Stimulated activated CD4-positive, alpha-beta T cell treated with anti-CD3 and anti-CD28 coated beads, Interleukin-4, amount 100 ng/mL, for 24 hours (primary cell): Measurements from ENCODE around the gene CRIM1.

Experiments used
- DNase-seq: peaks from one replicate; pipeline ENCODE4 v3.0.0-alpha.2; 2020

The CRIM1 gene

DNA sequence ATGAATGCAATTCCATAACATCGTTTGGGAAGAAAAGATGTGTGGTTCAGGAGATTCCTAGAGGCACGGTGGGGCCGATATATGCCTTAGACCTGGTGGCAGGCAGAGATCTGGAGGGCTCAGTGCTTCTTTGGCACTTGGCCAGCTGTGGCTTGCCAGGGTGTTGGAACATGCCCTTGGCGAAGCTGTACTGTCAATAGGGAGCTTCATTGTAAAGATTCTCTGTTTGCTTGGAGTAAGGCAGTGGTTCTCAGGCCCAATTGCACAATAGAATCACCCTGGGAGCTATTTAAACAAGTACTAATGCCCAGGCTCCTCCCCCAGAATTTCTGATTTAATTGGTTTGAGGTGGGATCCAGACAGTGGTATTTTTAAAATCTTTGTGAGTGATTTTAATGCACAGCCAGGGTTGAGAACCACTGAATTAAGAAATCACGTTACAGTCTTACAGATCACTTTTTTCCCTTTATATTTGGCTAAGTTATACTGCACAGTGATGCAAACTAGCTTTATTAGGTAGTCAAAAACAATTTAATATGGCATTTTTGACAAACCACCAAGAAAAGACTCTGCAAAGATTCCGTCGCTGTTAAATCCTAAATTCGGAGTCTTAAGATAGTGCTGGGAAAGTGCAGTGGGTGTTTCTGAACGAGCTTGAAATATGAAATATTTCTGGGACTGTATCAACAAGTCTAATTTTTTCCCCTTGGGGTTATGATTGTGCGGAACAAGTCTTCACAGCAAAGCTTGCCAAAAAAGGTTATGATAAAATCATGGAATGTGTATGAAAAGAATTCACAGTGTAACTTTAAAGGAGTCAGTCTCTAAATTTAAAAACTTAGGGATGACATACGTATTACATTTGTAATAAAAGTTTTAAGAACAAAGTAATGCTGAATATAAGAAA, 78.0 kb downstream of the CRIM1 start:
- DNase-seq: no peak

DNA sequence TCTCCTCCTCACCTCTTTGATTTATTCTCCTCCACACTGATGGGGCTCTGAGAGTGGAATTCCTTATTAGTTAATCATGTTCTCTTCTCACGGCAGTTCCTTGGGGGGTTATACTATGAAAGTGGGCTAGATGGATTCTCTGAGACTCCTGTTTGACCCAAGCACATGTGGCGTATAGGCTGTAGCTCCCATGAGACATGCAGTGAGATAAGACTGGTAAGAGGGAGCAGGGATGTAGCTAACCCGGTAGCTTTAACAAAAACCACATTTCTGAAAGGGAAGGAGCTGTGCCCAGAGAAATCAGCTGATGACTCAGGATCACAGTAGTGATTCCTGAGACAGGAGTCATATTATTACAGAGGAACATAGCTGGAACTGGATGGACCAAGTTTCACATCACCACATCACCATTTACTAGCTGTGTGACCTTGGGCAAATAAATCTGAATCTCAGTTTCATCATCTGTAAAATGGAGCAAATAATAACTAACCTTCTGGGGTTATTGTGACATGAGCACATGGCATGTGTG, 82.9 kb downstream of the CRIM1 start:
- DNase-seq: no peak

DNA sequence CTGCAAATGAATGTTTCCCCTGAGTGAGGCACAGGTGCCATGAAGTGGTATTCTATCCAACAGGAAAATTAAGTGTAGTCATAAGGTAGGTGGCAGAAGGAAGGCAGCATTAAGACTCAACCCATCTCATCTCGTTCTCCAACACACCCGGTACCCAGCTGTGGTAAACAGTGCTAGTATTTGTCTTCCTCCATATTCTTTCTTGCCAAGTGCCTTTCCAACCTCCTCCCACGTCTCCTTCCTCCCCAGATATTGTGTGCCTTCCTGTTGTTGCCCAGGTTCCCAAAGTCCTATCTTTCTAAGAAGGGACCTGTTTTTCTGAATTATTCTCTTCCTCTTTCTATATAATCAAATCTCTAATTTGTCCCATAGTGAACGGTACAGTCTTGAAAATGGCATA, 83.5 kb downstream of the CRIM1 start:
- no peak for DNase-seq

DNA sequence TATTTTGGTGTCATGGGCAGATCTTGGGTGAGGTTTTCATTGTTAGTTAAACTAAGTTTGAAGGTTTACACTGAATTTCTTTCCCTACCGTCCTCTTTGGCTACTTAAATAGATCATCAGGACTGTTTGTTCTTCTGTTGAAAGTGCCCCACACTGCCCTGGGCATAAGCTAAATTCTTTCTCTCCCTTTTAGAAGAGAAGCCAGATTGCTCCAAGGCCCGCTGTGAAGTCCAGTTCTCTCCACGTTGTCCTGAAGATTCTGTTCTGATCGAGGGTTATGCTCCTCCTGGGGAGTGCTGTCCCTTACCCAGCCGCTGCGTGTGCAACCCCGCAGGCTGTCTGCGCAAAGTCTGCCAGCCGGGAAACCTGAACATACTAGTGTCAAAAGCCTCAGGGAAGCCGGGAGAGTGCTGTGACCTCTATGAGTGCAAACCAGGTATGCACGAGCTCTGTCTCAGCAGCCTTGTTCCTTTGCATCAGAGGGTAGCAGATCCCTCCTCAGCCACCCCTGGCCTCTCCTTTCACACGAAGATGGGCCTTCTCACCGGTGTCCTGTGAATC, 85.6 kb downstream of the CRIM1 start:
- DNase-seq: no peak

DNA sequence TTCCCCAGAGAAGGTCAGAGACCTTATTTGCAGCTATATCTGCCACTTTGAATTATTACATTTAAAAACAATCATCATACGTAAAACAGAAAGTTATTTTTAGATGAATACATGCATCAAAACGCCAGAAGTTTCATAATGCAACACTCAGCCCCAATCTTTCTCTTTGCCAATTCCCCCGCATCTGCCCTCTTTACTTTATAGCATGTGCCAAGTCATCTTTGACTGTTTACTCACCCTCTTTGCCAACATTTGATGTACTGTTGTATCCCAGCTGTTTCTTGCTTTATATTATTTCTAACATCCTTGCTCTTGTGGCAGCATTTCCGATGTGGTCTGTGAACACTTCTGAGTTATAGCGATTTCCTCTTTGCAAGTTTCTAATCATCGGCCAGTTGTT, 86.2 kb downstream of the CRIM1 start:
- DNase-seq: no peak

DNA sequence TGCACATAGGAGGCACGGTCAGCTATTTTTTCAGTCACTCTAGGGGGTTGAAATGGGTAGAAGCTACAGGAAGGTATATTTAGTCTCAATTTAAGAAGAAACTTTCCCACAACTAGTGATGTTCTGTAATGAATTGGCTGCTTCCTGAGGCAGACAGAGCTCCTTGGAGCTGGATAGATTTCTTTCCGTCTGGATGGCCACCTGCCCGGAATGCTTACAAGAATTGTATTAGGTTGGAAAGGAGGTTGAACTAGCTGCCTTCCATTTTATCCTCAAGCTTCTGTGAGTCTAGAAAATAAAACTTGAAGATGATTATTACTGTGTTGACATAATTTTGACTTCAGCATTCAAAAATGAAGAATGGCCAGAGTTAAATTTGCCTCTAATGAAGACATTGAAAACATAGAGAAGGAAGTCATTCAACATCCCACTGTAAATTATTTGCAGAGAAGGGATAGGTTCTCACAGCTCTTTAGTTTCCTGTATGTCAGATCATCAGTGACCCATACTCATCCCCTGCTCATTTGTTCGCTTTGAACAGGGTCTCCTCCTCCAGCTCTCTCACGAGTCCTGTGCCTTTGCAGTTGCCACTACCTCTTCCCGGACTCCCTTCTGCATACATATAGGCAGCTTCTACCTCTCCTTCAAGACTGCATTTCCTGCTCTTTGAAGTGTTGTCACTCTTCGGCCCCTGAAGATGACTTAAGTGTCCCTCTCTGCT, 88.8 kb downstream of the CRIM1 start:
- no peak for DNase-seq

DNA sequence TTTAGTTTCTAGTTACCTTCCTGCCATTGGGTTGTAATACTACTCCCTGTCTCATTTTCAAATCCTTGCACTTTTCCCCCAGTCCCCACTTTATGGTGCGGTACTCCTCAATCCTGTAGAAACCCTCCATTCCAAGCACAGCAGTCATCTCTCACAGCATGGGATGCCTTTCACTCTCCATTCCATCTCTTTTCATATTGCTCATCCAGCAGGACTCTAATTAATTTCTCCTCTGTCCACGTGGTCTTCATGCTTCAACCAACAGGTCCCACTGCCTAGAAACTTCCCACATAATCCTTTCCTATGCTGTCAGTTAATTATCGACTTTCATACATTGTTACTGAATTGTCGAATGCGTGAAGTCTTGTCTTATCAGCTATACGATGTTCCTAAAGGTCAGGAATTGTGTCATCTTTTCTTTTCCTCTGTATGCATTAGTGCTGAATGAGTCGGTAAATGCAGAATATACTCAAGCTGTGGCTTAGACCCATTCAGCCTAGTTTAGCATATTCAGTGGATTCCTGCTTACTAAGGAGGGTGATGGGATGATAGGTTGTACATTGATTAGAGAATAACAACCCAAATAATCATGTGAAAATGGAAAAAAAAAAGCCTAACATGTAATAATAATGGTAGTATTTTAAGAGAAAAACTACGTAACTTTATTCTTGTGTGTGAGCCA, 89.7 kb downstream of the CRIM1 start:
- DNase-seq: no peak

DNA sequence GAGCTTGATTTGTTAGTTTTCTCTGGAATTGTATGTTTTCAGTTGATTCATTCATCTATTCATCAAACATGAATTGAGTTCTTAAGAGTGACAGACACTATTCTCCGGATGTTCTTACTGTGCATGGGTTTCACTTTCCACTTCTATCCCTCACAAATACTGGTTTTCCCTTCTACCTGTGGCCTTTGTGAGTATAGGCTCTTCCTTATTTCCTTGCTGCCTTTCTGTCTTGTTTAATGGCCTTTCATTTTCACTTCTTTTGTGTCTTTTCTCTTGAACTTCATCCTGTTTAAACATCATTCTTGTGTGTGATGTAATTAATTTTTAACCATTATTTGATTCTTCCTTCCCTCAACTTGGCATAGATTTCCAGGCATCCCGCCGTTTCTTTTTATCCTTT, 90.7 kb downstream of the CRIM1 start:
- DNase-seq: no peak

DNA sequence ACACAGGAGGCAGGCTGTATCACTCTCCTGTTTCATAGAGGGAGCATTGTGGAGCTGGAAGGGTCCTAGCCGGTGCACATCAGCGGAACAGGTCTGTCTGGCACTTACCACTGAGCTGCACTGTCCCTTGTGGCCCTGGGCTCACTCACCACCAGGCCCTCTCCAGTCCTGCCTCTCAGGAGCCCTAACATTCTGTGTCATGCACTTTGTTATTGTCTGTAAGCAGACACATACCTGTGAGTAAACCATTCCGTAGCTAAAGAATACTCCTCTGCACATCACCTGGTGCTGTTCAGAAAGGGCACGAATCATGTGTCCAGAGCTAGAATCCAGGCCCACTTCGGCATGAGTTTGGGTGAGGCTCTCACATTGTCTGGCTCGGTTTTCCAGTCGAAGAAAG, 93.6 kb downstream of the CRIM1 start:
- DNase-seq: no peak

DNA sequence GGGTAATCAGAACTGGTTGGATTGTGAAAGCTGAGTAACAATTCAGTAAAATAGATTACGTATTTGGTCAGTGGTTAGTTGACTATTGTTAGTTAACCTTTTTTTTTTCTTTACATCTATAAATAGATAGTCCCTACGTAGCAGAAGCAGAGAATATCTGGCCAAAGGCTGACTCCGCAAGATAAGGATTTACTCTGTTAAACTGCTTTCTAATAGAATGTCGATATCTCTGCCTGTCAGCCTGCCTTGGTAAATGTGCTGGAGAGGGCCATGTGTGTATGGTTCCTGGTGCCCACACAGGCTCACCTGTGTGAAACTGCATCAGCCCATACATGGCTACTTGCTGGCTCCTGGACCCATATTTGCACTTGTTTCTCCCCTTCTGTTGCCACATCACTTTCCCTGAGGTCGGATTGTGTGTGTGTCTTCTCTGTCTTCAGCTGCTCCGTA, 94.4 kb downstream of the CRIM1 start:
- DNase-seq: no peak

DNA sequence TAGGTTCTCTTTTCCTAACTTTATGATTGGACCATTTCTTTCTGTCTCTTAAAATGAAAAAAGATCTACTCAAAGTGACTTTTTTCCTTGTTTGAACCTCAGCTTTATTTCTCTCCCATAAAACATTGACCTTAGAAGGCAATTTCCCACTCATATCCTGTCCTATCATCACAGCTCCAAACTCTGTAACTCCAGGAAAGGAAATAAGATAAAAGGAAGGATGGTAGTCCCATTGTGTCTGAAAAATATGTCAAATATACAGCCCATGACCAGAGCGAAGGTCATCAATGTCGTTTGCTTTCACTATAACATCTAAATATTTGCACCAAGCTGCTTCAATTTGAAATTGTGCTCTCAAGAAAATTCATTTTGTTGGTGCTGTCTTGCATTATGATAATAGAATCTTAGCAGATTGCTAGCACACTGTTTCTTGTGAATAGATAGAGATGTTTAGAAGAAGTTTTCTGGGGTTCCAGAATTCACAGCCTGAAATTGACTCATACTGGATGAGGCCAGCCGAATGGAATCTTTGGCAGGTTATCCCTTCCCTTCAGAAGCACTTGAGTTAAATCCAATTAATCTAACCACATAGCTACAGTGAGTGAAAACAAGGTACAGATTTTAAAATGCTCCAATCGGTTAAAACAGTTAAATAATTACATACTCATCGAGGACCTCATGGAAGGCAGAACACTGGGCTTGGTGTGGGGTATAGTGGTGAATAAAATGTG, 95.1 kb downstream of the CRIM1 start:
- DNase-seq: no peak

DNA sequence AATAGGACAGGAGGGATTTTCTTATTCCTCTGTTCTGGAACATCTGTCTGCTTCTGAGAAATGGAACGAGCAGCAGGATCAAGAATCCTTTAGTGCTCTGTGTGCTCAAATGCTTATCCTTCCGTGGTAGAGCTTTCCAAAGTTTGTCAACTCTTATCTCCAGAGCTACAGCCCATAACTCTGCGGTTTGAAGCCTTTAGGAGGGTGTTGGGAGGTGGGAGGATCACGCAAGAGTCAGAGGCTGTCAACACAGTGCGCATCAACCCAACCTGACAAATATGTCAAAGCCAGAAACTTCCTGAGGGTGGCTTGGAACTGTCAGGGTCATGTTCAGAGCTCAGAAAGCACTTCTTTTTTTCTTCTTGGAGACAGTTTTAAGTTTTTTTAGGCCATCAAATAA, 95.9 kb downstream of the CRIM1 start:
- DNase-seq: no peak

DNA sequence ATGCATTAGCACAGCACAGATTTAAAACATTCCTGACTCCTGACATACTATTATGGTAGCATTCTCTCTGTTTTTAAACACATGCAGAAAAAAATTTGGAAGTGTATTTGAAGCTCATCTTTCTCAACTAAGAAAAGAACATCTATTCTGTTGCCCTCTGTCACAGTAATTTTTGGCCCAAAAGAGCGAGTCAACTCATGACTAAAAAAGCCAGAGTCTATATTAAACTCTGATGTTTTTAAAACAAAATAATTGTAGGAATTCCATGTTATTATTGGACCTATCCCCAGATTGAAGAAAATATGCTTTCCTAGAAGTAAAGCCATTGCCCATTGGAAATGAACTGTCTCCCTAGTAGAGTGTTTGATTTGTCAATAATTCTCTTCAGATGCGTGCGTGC, 96.7 kb downstream of the CRIM1 start:
- DNase-seq: no peak

DNA sequence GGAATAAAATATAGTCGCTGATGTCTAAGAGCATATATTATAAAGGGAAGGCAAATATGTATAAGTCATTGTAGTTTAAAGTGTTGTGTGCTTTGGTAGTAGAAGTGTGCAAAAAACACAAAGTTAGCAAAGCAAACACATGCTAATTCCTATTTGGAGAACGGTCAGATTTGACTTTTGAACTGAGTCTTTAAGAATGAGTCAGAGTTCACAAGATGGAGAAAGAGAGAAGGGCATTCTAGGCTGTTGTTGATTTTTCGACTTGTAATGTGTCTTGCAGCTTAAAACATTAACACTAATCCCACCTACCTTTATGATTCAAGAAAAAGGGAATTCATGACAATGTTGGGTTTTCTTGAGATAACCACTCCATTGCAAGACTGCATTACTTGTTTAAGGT, 98.1 kb downstream of the CRIM1 start:
- DNase-seq: no peak

DNA sequence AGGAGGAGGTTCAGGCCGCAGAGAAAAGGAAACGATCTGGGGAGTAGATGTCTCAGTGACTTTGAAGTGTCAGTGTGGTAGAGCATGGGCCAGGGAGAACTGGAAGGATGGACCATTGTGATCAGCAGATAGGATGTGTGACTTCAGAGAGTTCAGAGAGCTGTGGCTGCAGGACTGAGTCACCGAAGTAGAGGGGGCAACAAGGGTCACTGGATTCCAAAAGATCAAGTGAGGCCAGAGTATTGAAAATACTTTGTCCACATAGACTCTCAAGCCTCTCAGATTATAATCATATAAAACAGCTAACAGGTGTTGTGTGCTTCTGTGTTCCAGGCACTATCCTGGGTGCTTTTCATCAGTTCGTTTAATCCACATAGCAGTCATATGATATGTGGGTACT, 99.4 kb downstream of the CRIM1 start:
- DNase-seq: no peak

DNA sequence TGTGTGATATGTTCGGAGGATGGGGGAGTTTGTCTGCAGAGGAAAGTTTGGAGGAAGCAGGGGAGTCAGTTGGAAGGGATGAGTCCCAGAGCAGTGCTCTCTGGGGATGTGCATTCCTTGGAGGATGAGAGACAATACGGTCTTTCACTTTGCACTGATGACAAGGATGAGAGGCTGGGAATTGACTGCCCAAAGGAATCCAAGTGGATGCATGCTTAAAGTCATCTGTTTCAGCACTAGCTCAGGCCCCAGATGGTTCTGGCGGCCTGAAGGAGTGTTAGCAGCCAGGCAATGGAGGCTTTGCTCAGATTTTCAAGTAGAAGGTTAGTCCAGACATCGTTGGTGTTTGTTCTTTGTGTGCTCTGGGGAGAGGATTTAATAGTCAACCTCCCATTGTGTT, 100.2 kb downstream of the CRIM1 start:
- DNase-seq: no peak

DNA sequence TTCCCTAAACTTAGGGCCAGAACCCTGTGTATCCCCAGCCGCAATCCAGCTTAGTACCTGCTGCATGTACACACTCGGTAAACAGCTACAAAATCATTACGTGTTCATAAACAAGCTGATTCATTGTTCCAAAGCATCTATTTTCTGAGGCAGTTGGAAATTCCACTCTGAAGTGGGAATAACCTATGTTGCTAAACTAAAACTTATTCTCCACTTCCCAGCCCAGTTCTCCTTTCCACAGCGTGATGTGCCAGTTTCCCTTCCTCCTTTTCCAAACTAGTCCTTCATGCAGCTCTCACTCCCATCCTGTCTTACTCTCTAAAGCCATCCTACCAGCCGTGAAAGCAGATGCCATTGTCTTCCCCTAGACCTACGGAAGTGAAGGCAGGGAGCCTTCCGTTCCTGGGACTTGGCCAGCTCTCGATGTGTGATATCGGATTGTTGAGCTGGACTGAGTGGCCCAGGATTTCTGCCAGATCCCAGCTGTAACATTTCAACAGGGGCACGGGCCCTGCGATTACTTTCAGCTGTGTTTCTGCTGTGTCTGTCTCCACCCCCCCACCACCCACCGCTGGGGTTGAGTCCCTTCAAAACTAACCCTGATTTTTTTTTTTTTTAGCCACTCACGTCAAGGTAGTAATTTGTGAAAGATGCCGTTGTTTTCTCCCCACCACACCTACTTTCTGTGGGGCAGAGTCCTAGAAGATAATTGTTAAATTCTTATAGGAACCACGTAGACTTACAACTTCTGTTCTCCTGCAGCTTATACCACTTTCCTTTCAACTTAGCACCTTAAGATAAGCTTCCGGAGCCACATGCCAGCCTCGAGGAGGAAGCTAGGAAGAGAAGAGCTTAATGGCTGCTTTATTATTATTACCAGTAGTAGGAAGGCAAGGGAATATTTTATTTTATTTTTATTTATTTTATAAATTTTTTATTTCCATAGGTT, 100.9 kb downstream of the CRIM1 start:
- no peak for DNase-seq

DNA sequence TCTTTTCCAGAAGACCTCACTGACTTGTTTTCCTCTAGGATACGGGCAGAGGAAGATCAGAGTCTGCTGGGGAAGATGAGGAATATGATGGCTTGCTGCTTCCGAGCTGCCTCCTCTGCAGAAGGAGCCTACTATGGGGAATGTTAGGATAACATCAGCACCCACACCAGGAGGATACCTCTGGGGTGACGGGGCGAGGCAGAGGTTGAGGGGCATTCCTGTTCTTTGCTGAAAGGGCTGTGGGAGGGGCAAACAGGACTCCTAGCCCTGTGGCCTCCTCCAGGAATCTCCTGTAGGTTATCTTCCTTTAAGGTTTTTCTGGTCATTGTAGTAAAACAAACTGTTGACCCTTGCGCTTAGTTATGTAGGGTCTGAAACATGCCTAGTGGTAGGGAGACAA, 102.5 kb downstream of the CRIM1 start:
- no peak for DNase-seq

DNA sequence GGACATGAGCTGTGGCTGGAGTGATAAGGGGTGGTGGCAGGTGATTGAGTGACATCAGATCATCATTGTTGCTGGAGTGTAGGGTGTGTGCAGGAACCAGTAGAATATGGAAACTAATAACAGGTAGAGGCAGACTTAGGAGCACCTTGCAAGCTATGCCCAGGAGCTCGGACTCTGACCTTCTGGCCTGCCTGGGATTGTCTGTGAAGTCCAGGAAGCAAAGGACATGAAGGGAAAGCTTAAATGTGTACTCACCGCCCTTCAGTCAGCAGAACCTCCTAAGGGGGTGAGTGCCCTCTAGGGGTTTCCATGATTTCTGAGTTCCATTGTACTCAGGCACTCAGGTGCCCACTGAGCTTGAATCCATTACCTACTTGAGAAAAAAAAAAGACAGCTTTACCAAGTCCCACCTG, 104.2 kb downstream of the CRIM1 start:
- no peak for DNase-seq

DNA sequence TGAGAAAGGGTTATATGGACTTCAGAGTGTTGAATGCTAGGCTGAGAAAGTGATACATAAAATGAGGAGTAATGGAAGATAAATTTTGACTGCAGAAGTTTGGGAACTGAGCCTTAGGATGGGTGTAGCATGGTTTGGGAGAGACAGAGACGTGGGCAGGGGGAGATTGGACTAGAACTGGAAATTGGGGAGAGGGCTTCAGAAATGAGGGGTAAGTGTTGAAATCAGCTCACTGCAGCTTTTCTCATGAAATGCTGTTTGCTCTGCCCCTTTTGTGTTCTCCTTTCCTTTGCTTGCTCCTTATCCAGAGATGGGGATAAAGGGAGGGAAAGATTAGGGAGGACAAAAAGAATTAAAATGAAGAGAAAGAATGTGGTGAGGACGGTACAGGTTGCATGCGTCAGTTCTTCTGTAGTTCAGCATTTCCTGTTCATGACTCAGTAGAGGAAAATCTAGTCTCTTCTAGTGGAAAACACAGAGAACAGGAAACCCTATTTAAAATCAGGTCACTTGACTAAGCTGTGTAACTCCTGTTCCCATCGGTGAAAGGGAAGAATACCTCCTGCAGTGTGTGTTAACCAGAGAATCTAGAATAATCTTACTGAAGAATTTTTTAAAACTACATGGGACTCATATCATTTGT, 105.6 kb downstream of the CRIM1 start:
- DNase-seq: no peak
